Activated CD4-positive, alpha-beta T cell treated with anti-CD3 and anti-CD28 coated beads, Interleukin-2, amount 50 U/mL, for 24 hours (primary cell): ENCODE measurements around the gene ZNF439.
"Not testable (repeated sequence)": the region's sequence is repeated elsewhere in the genome, so short reads cannot be mapped to it uniquely, and the experiment has no call there.

Experiments used
- DNase-seq, 2 donors: peaks; one replicate each; pipeline ENCODE4 v3.0.0-alpha.2; 2020; ENCODE audit warnings: low read depth in 1 of 2, low spot score in 1 of 2

ZNF439 gene

GRCh38 chr19:11867766-11868165 is 19.2 kb downstream of the ZNF439 start:
- not testable (repeated sequence) for DNase-seq

GRCh38 chr19:11868188-11868587 is 19.7 kb downstream of the ZNF439 start:
- no peak for DNase-seq

GRCh38 chr19:11872624-11873023 is 24.1 kb downstream of the ZNF439 start:
- DNase-seq, result no peak

GRCh38 chr19:11873762-11874161 is 25.2 kb downstream of the ZNF439 start:
- DNase-seq, result no peak

- DNase-seq, result peak; percentile 11 to 28
Measured at GRCh38 chr19:11879687-11880266, 31.3 kb downstream of the ZNF439 start.

- no peak for DNase-seq
Measured at GRCh38 chr19:11880598-11880997, 32.1 kb downstream of the ZNF439 start.

- peak; percentile 25 to 55 for DNase-seq
Measured at GRCh38 chr19:11881151-11881800, 32.8 kb downstream of the ZNF439 start.

- DNase-seq, result no peak
Measured at GRCh38 chr19:11882606-11883005, 34.1 kb downstream of the ZNF439 start.

GRCh38 chr19:11887234-11887610 is 38.7 kb downstream of the ZNF439 start:
- no peak for DNase-seq

- DNase-seq, result peak; percentile 16 to 33
Measured at GRCh38 chr19:11887611-11888531, 39.3 kb downstream of the ZNF439 start, which contains the start of gene ZNF69. ZNF69 (plus strand) TSS chr19:11887782; CDS start chr19:11887924, 142 bp downstream.

GRCh38 chr19:11889901-11890300 is 41.4 kb downstream of the ZNF439 start:
- not testable (repeated sequence) for DNase-seq

- DNase-seq, result no peak
Measured at GRCh38 chr19:11890634-11891033, 42.1 kb downstream of the ZNF439 start.

GRCh38 chr19:11894851-11895250 is 46.3 kb downstream of the ZNF439 start:
- DNase-seq, result no peak

- no peak for DNase-seq
Measured at GRCh38 chr19:11902228-11902627, 53.7 kb downstream of the ZNF439 start.

- no peak for DNase-seq
Measured at GRCh38 chr19:11905928-11906327, 57.4 kb downstream of the ZNF439 start.

GRCh38 chr19:11911937-11912336 is 63.4 kb downstream of the ZNF439 start:
- not testable (repeated sequence) for DNase-seq

- DNase-seq, result not testable (repeated sequence)
Measured at GRCh38 chr19:11914417-11915051, 66.0 kb downstream of the ZNF439 start.
